HUES64 (cell line): ENCODE results near the gene MNT.
A peak's percentile ranks its signal among the peaks of the same experiment; 100 is the strongest.

Experiments
- H3K27ac ChIP-seq: 2 replicates; pipeline ENCODE4 v1.7.0; 2013; ENCODE audit warnings: low read depth, low read length, inconsistent platforms
- H3K27me3 ChIP-seq: 2 replicates; pipeline ENCODE4 v1.6.1; 2013; ENCODE audit warnings: mild to moderate bottlenecking, low read length; ENCODE audit not compliant: insufficient read depth
- H3K36me3 ChIP-seq: 2 replicates; pipeline ENCODE4 v1.6.1; 2013; ENCODE audit warnings: mild to moderate bottlenecking, low read length; ENCODE audit not compliant: insufficient read depth
- H3K4me1 ChIP-seq: 2 replicates; pipeline ENCODE4 v1.6.1; 2013; ENCODE audit warnings: mild to moderate bottlenecking, low read length, moderate library complexity; ENCODE audit not compliant: insufficient read depth
- H3K4me3 ChIP-seq: 2 replicates; pipeline ENCODE4 v1.5.1; 2013; ENCODE audit warnings: mild to moderate bottlenecking, low read length, moderate library complexity
- H3K9ac ChIP-seq: 2 replicates; pipeline ENCODE4 v1.6.1; 2013; ENCODE audit warnings: mild to moderate bottlenecking, low read depth, low read length
- H3K9me3 ChIP-seq: 2 replicates; pipeline ENCODE4 v1.6.1; 2013; ENCODE audit warnings: low read depth, low read length; ENCODE audit not compliant: insufficient read depth
- WGBS: fragments of 150-250, 120-280 bp; methylation state at CpG from one replicate; pipeline ENCODE4 v1.1.7; 2013; ENCODE audit warnings: missing lambda C conversion rate; 5-methylcytosine and 5-hydroxymethylcytosine counted together

The MNT gene

DNA sequence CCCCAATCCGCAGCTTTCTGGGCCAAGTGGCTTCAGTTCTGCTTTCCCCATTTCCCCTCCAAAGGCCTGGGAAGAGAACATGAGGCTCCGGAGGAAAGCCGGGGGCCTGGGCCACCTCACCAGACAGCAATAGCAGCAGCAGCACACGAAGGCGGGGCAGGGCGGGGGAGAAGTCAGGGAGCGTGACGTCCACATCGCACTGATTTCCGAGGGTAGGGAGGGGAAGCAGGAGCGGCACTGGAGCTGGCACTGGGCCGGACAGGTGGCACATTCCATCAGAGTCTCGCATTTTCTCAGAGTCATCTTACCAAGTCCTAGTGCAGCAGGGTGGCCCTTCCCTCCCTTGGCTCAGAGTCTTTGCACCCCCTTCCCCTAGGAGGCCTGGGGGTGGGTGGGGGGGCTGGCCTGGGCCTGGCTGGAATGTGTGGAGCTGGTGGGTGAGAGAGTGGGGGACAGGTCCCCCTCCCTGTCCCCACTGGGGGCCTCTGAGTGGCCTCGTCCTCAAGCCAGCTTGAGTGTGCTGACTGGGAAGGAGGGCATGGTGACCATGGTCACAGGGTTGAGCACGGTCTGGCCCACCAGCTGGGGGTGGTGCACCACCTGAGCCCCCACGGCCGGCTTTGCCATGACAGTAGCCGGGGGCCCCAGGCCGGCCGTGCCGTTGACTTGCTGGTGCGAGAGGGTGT lies 14.3 kb downstream of the MNT start:
- H3K36me3 ChIP-seq: peaks cover 7% of the 10 kb centered on the region
- no peaks in the 10 kb centered on the region for H3K27me3 ChIP-seq
- no peaks in the 10 kb centered on the region for H3K9me3 ChIP-seq
- no peak overlapping the region; the same call in 1 of the 2 replicates for H3K27ac ChIP-seq
- no peak overlapping the region for H3K4me3 ChIP-seq
- peaks cover 9% of the 10 kb centered on the region; the same call in 1 of the 2 replicates for H3K4me1 ChIP-seq
- WGBS: 91% methylated on average over 22 of the region's 22 CpGs
- no peak overlapping the region for H3K9ac ChIP-seq

DNA sequence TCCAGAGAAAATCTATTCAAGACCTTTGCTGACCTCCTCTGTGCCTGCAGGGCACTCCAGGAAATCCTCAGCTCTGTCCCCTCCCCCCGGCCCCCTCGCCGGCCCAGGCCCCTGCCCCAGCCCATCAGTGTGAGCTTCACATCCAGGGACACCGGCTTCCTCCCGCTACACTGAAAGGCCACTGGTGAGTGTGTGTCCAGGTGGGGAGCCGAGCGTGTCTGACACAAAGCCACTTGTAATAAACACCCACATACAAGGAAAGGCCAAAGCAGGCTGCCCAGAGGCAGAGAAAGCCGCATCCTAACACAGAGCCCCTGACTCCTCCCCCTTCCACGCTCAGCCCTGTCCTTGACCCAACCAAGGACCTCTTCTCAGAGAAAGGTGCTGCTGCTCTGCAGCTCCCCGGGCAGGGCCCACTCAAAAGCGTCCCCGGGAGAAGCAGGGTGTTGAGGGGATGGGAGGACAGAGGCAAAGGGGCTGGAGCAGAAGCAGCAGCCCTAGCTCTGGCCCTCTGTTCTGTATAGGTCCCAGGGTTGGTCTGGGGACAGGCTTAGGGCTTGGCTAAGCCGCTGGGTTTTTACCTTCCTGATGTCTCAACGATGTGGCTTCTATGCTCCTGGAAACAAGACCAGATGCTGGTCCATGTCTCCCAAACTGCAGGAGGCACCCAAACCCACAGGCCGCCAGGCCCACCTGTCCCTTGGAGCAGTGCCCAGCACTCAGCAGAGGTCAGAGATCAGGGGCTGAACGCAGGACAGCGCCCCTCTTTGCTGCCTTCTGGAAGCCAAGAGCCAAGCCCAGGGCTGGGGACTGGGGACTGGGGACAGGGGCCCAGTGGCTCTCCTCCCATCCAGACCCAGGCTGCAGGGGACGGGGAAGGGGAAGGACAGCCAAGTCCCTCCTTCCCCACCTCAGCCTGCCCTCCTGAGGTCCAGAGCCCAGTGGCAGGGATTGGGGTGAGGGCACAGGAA lies 15.3 kb downstream of the MNT start:
- 55% methylated on average over 17 of the region's 18 CpGs for WGBS
- no peaks in the 10 kb centered on the region for H3K9me3 ChIP-seq
- H3K27me3 ChIP-seq: no peaks in the 10 kb centered on the region
- peaks cover 9% of the 10 kb centered on the region; the same call in 1 of the 2 replicates for H3K4me1 ChIP-seq
- H3K9ac ChIP-seq: no peak overlapping the region
- peak overlapping the region; percentile 16; the same call in 1 of the 2 replicates for H3K27ac ChIP-seq
- H3K4me3 ChIP-seq: no peak overlapping the region
- peaks cover 7% of the 10 kb centered on the region for H3K36me3 ChIP-seq

DNA sequence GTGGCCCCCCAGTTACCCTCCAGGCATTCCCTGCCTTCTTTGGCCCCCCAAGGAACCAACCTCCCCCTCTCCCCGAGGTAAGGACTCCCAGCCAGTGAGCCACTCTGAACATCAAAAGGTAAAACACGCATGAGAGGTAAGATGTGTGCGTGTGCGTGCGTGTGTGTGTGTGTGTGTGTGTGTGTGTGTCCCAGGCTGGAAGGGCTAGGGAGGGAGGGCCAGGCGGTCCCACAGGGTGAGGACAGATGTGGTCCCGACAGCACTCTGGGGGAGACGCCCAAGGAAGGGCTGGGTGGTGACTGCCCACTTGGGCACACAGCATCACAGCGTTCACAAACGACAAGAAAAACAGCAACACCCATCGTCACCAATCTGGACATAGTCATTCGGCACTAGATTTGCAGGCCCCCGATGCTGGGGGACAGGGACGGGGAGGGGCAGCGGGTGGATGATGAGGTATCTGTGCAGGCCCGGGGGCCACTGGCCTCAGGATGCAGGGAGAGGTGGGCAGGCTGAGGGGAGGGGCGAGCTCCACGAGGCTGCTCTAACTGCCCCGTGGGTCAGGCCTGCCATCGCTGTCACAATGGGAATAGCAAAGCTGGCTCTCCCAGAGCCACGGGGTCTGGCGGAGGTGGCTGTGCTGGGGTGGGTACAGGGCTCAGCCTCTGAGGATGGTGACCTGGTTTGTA lies 16.3 kb downstream of the MNT start:
- Histone ChIP-seq H3K9me3 (no peaks in the 10 kb centered on the region), H3K27ac (no peak overlapping the region), H3K9ac (no peak overlapping the region), H3K27me3 (no peaks in the 10 kb centered on the region), H3K4me3 (no peak overlapping the region), H3K4me1 (peaks cover 9% of the 10 kb centered on the region; the same call in 1 of the 2 replicates), H3K36me3 (peaks cover 7% of the 10 kb centered on the region)
- WGBS: 81% methylated on average over 22 of the region's 22 CpGs

DNA sequence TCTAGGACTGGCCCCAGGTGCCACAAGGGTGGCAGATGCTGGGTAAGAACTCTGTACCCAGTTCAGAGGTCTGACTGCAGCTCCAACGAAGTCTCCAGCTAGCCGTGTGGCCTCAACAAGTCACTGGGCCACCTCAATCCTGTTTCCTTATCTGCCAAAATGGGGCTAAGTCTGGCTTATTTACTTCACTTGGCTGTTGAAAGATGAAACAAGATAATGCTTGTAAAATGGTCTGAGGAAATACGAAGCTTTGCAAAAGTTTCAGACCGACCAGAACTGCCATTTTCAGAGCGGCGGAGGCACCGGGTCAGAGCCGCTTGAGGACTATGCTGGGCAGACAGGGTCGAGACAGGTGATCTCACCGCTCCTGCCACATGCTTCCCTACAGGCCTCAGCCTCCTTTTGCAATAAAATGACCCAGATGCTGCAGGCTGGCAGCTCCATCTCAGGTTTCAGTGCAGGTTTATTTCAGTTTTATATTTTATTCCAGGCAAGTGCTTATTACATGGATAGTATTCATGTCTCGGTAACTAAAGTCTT lies 17.2 kb downstream of the MNT start:
- Histone ChIP-seq H3K4me3 (no peak overlapping the region), H3K9ac (no peak overlapping the region), H3K27me3 (no peaks in the 10 kb centered on the region), H3K27ac (no peak overlapping the region), H3K36me3 (peaks cover 7% of the 10 kb centered on the region), H3K9me3 (no peaks in the 10 kb centered on the region), H3K4me1 (peaks cover 9% of the 10 kb centered on the region; the same call in 1 of the 2 replicates)
- WGBS: 91% methylated on average over 11 of the region's 11 CpGs

DNA sequence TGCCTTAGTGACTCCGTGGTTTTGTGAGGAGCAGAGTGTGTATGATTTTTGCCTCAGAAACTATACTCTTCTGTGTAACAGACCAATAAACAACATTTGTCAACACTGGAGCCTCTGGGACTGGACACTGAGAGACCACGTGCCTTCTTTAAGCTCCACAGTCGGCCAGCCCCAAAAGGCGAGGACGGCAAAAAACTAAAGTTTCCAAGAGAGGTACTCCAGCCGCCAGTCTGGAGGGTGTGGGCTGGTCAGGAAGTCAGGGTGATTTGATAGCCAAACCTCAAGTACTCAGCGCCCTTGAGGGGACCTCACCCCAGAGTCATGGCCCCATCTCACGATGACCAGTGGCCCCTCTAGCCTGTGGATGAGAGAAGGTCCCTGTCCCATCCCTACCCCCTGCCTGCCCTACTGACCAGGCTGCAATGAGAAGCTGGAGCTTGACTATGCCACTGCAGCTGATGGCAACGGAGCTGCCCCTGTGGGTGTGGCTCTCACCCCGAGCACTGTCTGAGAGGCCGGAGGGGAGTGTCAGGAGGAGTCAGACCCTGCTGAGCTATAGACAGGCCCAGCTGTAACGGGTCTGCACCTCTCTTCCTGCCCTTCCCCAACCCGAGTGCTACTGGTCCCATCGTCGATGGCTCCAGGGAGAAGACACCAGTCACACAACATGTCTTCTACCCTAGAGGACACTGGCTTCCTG lies 19.8 kb downstream of the MNT start:
- Histone ChIP-seq H3K27me3 (no peaks in the 10 kb centered on the region), H3K4me3 (no peak overlapping the region), H3K4me1 (peaks cover 9% of the 10 kb centered on the region; the same call in 1 of the 2 replicates), H3K36me3 (peaks cover 12% of the 10 kb centered on the region; the same call in 1 of the 2 replicates), H3K9ac (no peak overlapping the region), H3K27ac (no peak overlapping the region), H3K9me3 (no peaks in the 10 kb centered on the region)
- WGBS: 85% methylated on average over 15 of the region's 15 CpGs

DNA sequence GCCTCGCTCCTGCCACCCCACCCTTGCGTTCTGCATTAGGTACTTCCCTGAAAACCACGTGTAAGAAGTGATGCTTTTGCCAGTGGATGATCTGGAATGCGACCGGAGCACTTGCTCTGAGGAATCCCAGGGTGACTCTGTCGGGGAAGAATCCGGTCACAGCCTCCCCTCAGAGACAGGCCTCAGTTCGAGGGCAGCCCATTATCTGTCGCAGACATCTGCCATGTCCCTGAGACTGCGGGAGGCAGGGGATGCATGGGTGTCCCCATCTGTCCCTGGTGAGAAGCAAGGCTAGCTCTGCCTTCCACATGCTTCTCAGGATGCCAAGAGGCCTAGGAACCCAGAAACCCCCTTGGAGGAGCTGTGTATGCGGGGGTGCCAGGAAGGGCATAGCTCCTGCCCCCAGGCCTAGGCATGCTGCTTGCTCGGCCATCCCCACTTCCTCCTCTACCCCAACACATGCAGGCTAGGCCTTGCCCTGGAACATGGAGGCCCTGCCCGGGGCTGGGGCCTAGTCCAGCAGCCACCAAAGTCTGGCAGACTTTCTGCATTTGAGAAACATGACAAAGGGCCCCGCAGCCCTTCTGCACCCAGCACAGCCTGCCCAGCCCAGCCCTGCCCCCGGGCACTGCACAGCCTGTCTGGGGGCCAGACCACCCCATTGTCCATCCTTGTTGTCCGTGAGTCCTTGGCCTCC lies 20.5 kb downstream of the MNT start:
- H3K9me3 ChIP-seq: no peaks in the 10 kb centered on the region
- no peak overlapping the region for H3K4me3 ChIP-seq
- H3K4me1 ChIP-seq: peaks cover 5% of the 10 kb centered on the region; the same call in 1 of the 2 replicates
- H3K9ac ChIP-seq: no peak overlapping the region
- WGBS: 93% methylated on average over 16 of the region's 16 CpGs
- H3K27me3 ChIP-seq: no peaks in the 10 kb centered on the region
- H3K36me3 ChIP-seq: peaks cover 12% of the 10 kb centered on the region; the same call in 1 of the 2 replicates
- H3K27ac ChIP-seq: no peak overlapping the region

DNA sequence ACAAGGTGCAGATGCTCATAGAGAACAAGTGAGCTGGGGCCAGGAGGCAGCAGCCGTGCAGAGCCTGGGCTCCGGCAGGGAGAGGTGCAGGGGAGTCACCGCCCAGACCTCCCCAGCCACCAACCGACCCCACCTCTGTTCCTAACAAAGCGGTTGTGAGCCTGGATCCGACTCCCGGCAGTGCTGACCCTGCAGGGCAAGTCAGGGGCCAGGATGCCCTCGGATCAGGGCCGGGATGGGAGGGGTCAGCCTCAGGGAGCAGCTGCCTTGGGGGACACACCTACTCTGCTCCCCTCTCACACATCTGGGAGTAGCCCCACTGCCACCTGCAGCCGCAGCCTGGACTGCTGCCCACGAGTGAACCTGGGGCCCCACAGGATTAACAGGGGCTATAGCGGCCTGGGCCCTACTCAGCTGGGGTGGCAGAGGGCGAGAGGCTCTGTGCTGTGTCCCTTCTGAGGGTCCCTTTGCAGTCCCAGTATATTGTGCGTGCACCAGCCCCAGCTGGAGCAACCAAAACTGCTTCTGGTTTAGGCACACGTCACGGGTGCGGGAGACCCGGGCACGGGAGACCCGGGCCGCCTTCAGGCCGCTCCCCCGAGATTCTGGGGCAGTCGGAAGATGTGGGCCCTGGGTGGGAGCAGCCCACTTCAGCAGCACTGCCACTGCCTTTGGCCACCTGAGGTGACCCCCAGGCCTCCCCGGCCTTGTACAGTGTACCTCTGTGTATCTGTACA lies 21.2 kb downstream of the MNT start:
- H3K27ac ChIP-seq: no peak overlapping the region
- peaks cover 12% of the 10 kb centered on the region; the same call in 1 of the 2 replicates for H3K36me3 ChIP-seq
- no peaks in the 10 kb centered on the region for H3K4me1 ChIP-seq
- 95% methylated on average over 25 of the region's 25 CpGs for WGBS
- no peak overlapping the region for H3K4me3 ChIP-seq
- H3K9ac ChIP-seq: no peak overlapping the region
- H3K9me3 ChIP-seq: no peaks in the 10 kb centered on the region
- H3K27me3 ChIP-seq: no peaks in the 10 kb centered on the region

DNA sequence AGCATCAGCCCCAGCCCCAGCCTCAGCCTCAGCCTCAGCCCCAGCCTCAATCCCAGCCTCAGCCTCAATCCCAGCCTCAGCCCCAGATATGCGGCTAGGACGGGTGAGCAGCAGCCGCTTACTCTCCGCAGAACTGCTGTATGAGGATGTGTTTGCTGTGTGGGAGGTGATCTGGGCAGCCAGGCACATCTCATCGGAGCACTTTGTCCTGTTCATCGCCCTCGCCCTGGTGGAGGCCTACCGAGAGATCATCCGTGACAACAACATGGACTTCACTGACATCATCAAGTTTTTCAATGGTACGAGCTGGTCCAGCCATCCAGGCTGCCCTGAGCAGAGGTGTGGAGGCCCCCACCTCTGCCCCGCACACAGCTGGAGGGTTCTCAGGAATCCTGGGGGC lies 22.0 kb downstream of the MNT start:
- Histone ChIP-seq H3K4me3 (no peak overlapping the region), H3K9me3 (no peaks in the 10 kb centered on the region), H3K4me1 (no peaks in the 10 kb centered on the region), H3K36me3 (peaks cover 12% of the 10 kb centered on the region; the same call in 1 of the 2 replicates), H3K9ac (no peak overlapping the region), H3K27ac (no peak overlapping the region), H3K27me3 (no peaks in the 10 kb centered on the region)
- 95% methylated on average over 11 of the region's 11 CpGs for WGBS

DNA sequence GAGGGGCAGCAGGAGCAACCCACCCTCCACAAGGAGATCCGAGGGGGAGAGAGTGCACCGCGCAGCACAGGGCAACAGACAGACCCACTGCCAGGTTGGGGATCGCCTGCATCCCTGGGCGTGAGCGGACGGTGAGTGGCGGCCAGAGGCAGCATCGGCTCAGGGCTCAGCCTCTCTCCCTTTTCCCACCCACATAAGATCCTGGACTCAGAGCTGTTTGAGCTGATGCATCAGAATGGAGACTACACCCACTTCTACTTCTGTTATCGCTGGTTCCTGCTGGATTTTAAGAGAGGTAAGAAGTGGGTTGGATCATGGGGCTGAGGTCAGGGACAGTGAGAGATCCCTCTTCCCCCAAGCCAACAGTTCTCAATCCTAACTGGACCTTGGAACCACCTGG lies 23.2 kb downstream of the MNT start:
- H3K27me3 ChIP-seq: no peaks in the 10 kb centered on the region
- no peak overlapping the region for H3K27ac ChIP-seq
- H3K4me3 ChIP-seq: no peak overlapping the region
- no peak overlapping the region for H3K9ac ChIP-seq
- 98% methylated on average over 9 of the region's 10 CpGs for whole genome bisulfite sequencing
- peaks cover 23% of the 10 kb centered on the region; the same call in 1 of the 2 replicates for H3K36me3 ChIP-seq
- H3K9me3 ChIP-seq: no peaks in the 10 kb centered on the region
- no peaks in the 10 kb centered on the region for H3K4me1 ChIP-seq
